Measurements from ENCODE around the gene RGN. TPM values are rescaled to one million over a fixed set of nuclear protein-coding genes. Genes with fewer than 3 reads are reported as not detected.

Gene RGN
- total RNA-seq: not detected

DNA sequence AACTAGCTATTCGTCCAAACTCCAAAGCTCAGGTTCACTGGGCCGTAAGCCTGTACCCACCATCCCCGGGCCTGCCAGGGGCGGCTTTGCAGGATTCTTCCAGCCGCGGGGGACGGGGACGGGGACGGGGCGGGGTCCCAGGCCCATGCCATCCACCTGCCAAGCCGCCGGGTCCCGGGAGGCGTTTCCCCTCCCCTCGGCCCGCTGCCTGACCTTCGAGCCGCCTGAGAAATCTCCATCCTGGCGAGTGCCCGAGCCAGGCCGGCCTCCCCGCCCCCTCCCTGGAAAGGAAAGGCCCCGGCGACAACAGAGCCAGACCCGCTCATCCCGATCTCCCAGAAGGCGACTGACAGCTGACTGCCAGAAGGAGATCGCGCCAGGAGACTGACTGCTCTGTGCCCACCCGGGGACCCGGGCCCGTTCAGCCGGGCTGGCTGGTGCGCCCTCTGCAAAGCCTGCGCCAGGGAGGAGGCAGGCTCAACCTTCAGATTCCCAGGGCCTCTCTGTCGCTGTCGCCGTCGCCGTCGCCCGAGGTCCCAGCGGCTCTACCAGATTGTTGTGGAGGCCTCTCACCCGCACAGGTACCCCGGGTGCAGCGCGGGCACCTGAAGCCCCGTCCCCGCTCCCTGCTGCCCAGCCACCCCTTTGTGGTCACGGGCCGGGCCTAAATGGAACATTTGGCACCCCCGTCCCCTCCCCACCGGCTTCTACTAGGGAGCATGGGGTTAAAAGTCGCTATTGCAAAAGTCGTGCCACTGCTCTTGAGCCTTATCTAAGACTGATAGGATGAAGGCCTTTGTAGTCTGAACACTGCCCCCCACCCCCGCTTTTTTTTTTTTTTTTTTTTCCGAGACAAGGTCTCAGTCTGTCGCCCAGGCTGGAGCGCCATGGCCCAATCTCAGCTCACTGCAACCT lies at the start of gene RGN:
TSS of gene RGN (plus strand) at position 315 of the 915 bp plus-strand sequence. CDS start 2,702 bp downstream, outside the sequence.
- Mint-ChIP-seq H3K9me3 (ENCODE audit: insufficient read depth) (no peaks in the 10 kb centered on the region), H3K27ac (no peak within 1 kb of the TSS), H3K36me3 (ENCODE audit: low read depth) (no peaks in the 10 kb centered on the region), H3K4me3 (no peak within 1 kb of the TSS), H3K27me3 (ENCODE audit: low read depth) (no peaks in the 10 kb centered on the region), H3K4me1 (ENCODE audit: low read depth) (no peaks in the 10 kb centered on the region)
- DNase-seq (no peak), ATAC-seq (no peak)
- ChIA-PET POLR2A (no interaction called here), CTCF (no interaction called here)

DNA sequence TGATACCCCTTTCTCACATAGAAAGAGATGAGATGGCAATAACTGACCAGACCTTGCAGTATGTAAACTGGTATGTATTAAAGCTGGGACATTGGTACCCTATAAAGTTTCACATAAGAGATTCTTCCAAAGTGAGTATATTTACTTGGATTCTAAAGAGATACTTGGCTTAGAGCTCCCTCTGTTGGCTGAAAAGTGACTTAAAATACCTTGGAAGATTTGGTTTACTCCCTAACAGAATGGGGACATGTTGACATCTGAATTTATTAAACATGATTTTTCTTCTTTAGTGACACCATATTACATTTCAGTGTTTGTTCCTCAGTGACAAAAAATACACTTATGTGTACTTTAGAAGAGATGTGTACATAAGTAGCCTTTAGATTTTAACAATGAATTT lies 47.9 kb upstream of the RGN start:
- peaks cover 2% of the 10 kb centered on the region for H3K27me3 Mint-ChIP-seq (ENCODE audit: low read depth)

DNA sequence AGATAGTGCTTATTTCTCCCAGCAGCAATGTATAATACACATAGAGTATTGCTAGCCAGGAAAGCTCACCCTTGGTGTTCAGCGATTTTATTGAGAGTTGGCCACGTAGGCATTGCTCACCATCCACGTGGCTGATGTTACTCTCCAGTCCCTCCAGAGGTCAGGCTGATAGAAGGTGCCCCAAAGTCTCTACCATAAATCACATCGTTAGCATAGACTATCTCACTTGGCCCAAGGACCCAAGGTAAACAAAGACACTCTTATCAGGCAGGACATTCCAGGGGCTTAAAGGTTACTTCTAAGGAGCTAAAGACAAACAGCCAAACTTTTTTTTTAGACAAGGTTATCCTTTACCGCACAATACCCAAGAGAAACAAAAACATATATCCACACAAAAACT lies 30.3 kb upstream of the RGN start:
- no peaks in the 10 kb centered on the region for H3K36me3 Mint-ChIP-seq (ENCODE audit: low read depth)
- peaks cover 8% of the 10 kb centered on the region for H3K27me3 Mint-ChIP-seq (ENCODE audit: low read depth)
- H3K27ac Mint-ChIP-seq: no peak overlapping the region
- no peak overlapping the region for H3K4me3 Mint-ChIP-seq
- H3K9me3 Mint-ChIP-seq (ENCODE audit: insufficient read depth): no peaks in the 10 kb centered on the region
- ATAC-seq (no peak), DNase-seq (no peak)
- ChIA-PET POLR2A (no interaction called here), CTCF (no interaction called here)
- H3K4me1 Mint-ChIP-seq (ENCODE audit: low read depth): no peaks in the 10 kb centered on the region

More for the DNA sequence above, 47.9 kb upstream of the RGN start:
- no peak overlapping the region for H3K4me3 Mint-ChIP-seq
- ATAC-seq (no peak), DNase-seq (peak; percentile 23)
- POLR2A ChIA-PET: no interaction called here
- no peaks in the 10 kb centered on the region for H3K9me3 Mint-ChIP-seq (ENCODE audit: insufficient read depth)
- no peak overlapping the region for H3K27ac Mint-ChIP-seq
- H3K36me3 Mint-ChIP-seq (ENCODE audit: low read depth): no peaks in the 10 kb centered on the region
- H3K4me1 Mint-ChIP-seq (ENCODE audit: low read depth): no peaks in the 10 kb centered on the region
- CTCF ChIA-PET: interaction anchor here (0.7 to 2.2 kb wide), 8 partner anchors 8 to 240 kb away, joined by 3 to 7 read pairs (median 3); partner anchors contain the start of gene RP2

DNA sequence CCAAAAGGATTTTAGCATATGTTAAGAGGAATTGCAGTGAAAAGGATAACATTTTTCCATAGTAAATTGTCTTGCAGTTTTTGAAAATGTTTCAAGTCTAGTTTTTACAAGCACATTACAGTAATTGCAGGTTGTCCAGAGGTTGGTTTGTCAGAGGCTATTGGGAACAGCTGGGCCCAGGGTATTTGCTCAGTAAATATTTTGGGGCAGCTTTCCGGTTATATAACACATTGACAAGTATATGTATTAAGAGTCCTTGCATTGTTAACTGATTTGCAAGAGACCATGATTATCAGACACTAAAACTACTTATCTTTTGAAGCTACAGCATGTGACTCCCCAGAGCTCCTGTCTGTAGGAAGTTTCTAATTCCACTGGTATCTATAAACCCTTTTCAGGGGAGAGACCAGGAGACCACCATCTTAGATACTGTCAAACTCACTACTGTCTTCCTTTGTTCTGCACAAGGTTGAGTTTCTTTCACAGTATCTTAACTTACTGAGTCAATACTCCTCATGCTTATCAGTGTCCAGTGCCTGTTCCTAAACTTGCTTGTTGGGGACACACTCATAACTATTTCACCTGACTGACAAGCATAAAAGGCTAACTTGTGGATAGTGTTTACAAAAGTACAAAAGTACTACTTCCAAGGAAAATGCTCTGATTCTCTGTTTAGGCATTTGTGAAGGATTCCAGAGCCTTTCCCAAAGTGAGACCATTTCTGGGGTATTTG lies 18.9 kb upstream of the RGN start:
- ATAC-seq: no peak
- Mint-ChIP-seq H3K36me3 (ENCODE audit: low read depth) (no peaks in the 10 kb centered on the region), H3K4me3 (no peak overlapping the region), H3K27ac (no peak overlapping the region), H3K27me3 (ENCODE audit: low read depth) (no peaks in the 10 kb centered on the region), H3K9me3 (ENCODE audit: insufficient read depth) (no peaks in the 10 kb centered on the region), H3K4me1 (ENCODE audit: low read depth) (no peaks in the 10 kb centered on the region)
- no peak for DNase-seq
- POLR2A ChIA-PET: no interaction called here
- CTCF ChIA-PET: no interaction called here

DNA sequence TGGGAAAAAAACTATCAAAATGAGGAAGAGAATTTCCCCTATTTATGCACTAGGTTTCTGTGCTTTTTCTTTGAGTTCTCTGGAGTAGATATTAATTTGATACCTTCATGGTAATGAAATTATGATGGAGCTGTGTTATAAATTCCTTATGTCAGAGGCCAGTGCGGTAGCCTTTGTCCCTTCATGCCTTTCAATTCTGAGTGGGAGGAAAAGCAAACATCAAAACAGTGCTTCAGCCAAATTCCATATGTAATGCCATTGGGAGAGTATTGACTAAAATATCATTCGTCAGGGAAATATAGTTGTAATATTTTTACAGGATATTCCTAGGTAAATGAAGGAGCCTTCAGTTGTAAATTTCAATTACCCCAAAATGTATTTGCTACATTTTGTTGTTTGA lies 17.5 kb upstream of the RGN start:
- Mint-ChIP-seq H3K27ac (no peak overlapping the region), H3K4me1 (ENCODE audit: low read depth) (no peaks in the 10 kb centered on the region), H3K9me3 (ENCODE audit: insufficient read depth) (no peaks in the 10 kb centered on the region), H3K27me3 (ENCODE audit: low read depth) (no peaks in the 10 kb centered on the region), H3K36me3 (ENCODE audit: low read depth) (no peaks in the 10 kb centered on the region), H3K4me3 (no peak overlapping the region)
- no peak for ATAC-seq
- no peak for DNase-seq
- CTCF ChIA-PET: no interaction called here
- POLR2A ChIA-PET: no interaction called here

DNA sequence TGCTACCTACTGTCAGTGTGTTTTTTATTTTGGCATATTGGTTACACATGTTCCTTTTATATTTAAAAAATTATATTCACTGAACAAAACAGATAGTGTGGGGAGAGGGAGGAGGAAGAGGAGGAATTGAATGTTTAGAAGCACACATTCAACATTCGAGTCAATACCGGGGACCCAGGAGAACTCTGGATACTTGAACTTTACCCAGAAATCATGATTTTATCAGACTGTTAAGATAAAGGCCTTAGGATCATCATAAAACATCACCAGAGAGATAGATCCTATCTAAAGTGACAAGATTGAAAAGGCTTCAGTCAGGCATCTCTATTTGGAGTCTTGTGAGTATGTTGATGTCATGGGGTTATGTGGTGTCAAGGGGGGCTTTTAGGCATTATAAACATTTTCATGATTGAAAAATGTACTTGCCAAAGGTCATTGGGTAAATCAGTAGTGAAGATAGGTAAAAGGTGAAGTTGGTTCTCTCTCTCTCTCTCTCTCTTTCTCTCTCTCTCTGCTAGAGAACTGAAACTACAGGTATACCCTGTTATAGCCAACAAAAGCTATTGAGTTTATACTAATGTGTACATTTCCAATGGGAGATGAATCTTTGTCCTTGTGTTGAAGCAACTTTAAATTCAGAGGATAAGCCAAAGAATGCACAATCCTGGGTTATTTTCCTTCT lies 16.9 kb upstream of the RGN start:
- Mint-ChIP-seq H3K4me1 (ENCODE audit: low read depth) (no peaks in the 10 kb centered on the region), H3K27ac (no peak overlapping the region), H3K27me3 (ENCODE audit: low read depth) (no peaks in the 10 kb centered on the region), H3K9me3 (ENCODE audit: insufficient read depth) (no peaks in the 10 kb centered on the region), H3K4me3 (no peak overlapping the region), H3K36me3 (ENCODE audit: low read depth) (no peaks in the 10 kb centered on the region)
- DNase-seq (no peak), ATAC-seq (no peak)
- ChIA-PET POLR2A (no interaction called here), CTCF (no interaction called here)

DNA sequence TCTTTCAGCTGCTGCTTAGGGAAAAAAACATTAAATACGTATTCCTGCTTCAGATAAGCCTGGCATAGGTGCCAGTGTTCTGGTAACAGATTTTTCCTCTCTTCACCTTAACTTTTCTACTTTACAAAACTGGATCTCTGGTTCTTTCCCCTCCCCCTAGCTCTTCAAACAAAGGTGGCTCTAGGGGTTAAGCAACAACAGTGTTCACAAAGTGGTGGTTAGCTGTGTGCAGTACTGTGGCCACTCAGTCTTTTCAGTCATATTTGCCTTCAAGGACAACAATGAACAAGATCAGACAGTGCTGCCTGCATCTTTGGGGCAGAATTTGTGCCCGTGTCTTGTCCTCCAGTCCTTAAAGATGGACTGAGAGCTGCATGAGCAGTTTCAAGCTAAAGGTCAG lies 15.1 kb upstream of the RGN start:
- H3K9me3 Mint-ChIP-seq (ENCODE audit: insufficient read depth): no peaks in the 10 kb centered on the region
- no peak overlapping the region for H3K27ac Mint-ChIP-seq
- DNase-seq (no peak), ATAC-seq (no peak)
- CTCF ChIA-PET: no interaction called here
- no peak overlapping the region for H3K4me3 Mint-ChIP-seq
- H3K36me3 Mint-ChIP-seq (ENCODE audit: low read depth): no peaks in the 10 kb centered on the region
- POLR2A ChIA-PET: no interaction called here
- H3K27me3 Mint-ChIP-seq (ENCODE audit: low read depth): no peaks in the 10 kb centered on the region
- H3K4me1 Mint-ChIP-seq (ENCODE audit: low read depth): no peaks in the 10 kb centered on the region

DNA sequence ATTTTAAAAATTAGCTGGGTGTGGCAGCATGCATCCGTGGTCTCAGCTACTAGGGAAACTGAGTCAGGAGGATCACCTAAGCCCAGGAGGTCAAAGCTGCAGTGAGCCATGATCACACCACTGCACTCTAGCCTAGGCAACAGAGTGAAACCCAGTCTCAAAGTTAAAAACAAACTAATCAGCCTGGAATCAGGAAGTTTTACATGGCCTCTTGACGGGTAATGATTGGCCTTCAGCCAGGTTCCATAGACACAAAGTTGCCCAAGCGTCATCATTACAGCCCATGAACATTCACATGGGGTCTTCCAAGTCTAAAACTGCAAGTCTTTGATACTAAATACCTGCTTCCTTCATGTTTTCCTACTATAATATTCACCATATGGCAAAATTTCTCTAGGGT lies 10.0 kb upstream of the RGN start:
- no peak overlapping the region for H3K4me3 Mint-ChIP-seq
- DNase-seq (no peak), ATAC-seq (no peak)
- ChIA-PET CTCF (no interaction called here), POLR2A (no interaction called here)
- H3K9me3 Mint-ChIP-seq (ENCODE audit: insufficient read depth): no peaks in the 10 kb centered on the region
- H3K27me3 Mint-ChIP-seq (ENCODE audit: low read depth): no peaks in the 10 kb centered on the region
- no peaks in the 10 kb centered on the region for H3K4me1 Mint-ChIP-seq (ENCODE audit: low read depth)
- no peak overlapping the region for H3K27ac Mint-ChIP-seq
- H3K36me3 Mint-ChIP-seq (ENCODE audit: low read depth): no peaks in the 10 kb centered on the region

DNA sequence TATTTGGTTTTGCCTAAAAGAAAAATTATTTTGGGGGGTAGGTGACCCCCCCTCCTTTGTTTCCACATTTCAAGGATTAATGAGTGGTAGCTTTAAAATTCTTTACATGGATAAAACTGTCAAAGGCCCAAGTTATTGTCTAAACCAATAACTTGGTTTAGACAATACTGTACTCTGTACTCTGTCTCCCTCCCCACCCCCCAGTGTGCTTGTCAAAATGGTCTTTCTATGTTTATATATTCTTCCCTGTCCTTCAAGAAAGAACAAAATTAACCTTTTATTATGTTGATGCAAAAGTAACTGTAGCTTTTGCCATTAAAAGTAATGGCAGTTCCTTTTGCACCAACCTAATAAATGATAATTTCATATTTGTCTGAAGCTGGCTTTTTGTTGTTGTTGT lies 9.5 kb upstream of the RGN start:
- H3K27ac Mint-ChIP-seq: no peak overlapping the region
- CTCF ChIA-PET: no interaction called here
- DNase-seq (no peak), ATAC-seq (no peak)
- no peaks in the 10 kb centered on the region for H3K4me1 Mint-ChIP-seq (ENCODE audit: low read depth)
- no peak overlapping the region for H3K4me3 Mint-ChIP-seq
- no peaks in the 10 kb centered on the region for H3K9me3 Mint-ChIP-seq (ENCODE audit: insufficient read depth)
- H3K36me3 Mint-ChIP-seq (ENCODE audit: low read depth): no peaks in the 10 kb centered on the region
- no peaks in the 10 kb centered on the region for H3K27me3 Mint-ChIP-seq (ENCODE audit: low read depth)
- POLR2A ChIA-PET: no interaction called here

DNA sequence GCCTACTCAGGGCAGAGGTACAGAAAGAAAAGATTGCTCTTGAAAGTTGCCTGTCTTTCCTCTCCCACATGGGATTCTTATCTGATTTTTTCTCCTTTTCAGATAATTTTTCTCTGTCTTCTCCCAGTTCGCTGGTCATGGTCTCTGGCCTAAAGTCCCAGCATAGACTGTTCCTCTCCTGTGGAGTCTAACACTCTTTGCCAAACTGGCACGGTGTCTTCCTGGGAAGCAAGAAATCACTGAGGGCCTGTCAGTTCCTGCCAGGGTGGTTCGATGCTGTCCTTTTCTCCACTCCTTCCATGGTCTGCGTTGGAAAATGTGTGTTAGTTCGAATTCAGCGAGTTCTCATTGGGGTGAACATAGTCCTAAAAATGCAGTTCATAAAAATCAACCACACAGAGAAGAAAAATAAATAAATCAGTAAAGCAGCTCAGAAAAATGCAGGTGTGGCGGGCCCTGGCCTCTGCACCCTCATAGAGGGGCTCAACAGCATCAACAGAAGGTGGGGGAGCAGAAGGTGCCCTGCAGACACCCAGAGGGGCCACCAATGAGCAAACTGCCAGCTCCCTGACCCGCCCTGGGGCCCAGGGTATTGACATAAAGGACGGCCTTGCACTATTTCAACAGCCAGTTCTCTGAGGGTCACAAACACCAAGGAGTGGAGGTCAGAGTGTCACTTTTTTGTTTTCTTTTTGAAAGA lies 2.1 kb downstream of the RGN start:
- Mint-ChIP-seq H3K9me3 (ENCODE audit: insufficient read depth) (no peaks in the 10 kb centered on the region), H3K27me3 (ENCODE audit: low read depth) (no peaks in the 10 kb centered on the region), H3K36me3 (ENCODE audit: low read depth) (no peaks in the 10 kb centered on the region), H3K4me1 (ENCODE audit: low read depth) (no peaks in the 10 kb centered on the region), H3K27ac (no peak overlapping the region), H3K4me3 (no peak overlapping the region)
- DNase-seq (no peak), ATAC-seq (no peak)
- ChIA-PET POLR2A (no interaction called here), CTCF (no interaction called here)

DNA sequence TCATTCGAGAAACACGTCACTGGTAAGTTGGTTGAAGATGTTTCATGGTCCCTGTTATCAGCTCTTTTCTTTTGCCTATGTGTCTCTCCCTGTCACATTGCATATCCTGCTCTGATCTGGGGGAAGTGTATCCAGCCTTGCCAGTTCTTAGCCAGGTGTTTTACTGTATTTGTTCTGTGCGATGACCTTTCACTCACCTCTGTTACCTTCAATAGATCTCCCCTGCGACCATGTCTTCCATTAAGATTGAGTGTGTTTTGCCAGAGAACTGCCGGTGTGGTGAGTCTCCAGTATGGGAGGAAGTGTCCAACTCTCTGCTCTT lies 2.6 kb downstream of the RGN start:
- ChIA-PET CTCF (no interaction called here), POLR2A (no interaction called here)
- no peak overlapping the region for H3K4me3 Mint-ChIP-seq
- no peak overlapping the region for H3K27ac Mint-ChIP-seq
- H3K27me3 Mint-ChIP-seq (ENCODE audit: low read depth): no peaks in the 10 kb centered on the region
- no peak for DNase-seq
- H3K4me1 Mint-ChIP-seq (ENCODE audit: low read depth): no peaks in the 10 kb centered on the region
- H3K9me3 Mint-ChIP-seq (ENCODE audit: insufficient read depth): no peaks in the 10 kb centered on the region
- ATAC-seq: no peak
- H3K36me3 Mint-ChIP-seq (ENCODE audit: low read depth): no peaks in the 10 kb centered on the region
